ENCODE data around the gene DST.

- TF ChIP-seq POLR2A (IDR thresholded peaks at IDR 0.05) (no peak), CTCF (IDR thresholded peaks at IDR 0.05) (no peak)
Observed at GRCh38 chr6:56656466-56656865, 13.8 kb upstream of the DST start.
